T-helper 2 cell treated with Interferon-gamma antibody and Interleukin-4, amounts not matched to agents 5 μg/mL and 100 μg/mL, for 36 hours (primary cell): ENCODE results near the gene HSPA12B.

Experiments used
- DNase-seq: peaks from one replicate; pipeline ENCODE4 v3.0.0; 2021; ENCODE audit warnings: low spot score
- H3K27ac Mint-ChIP-seq: one replicate; pipeline ENCODE4 v1.8.0; 2021; ENCODE audit warnings: mild to moderate bottlenecking, mixed read lengths
- H3K27me3 Mint-ChIP-seq: one replicate; pipeline ENCODE4 v1.8.0; 2021; ENCODE audit warnings: low read depth, mixed read lengths
- H3K36me3 Mint-ChIP-seq: one replicate; pipeline ENCODE4 v1.8.0; 2021; ENCODE audit warnings: low read depth, mixed read lengths
- H3K4me1 Mint-ChIP-seq: one replicate; pipeline ENCODE4 v1.8.0; 2021; ENCODE audit warnings: low read depth, mixed read lengths
- H3K4me3 Mint-ChIP-seq: one replicate; pipeline ENCODE4 v1.8.0; 2022; ENCODE audit warnings: mild to moderate bottlenecking, moderate library complexity, mixed read lengths
- H3K9me3 Mint-ChIP-seq: one replicate; pipeline ENCODE4 v1.8.0; 2021; ENCODE audit warnings: mixed read lengths

The HSPA12B gene

GRCh38 chr20:3732327-3733118 lies at the start of gene HSPA12B:
HSPA12B (plus strand) TSS chr20:3732685; CDS start chr20:3738675, 5,990 bp downstream.
- Mint-ChIP-seq H3K9me3 (no peaks in the 10 kb centered on the region), H3K4me1 (no peaks in the 10 kb centered on the region), H3K27ac (no peak within 1 kb of the TSS), H3K4me3 (no peak within 1 kb of the TSS), H3K36me3 (no peaks in the 10 kb centered on the region), H3K27me3 (peaks cover 47% of the 10 kb centered on the region)
- no peak for DNase-seq

- Mint-ChIP-seq H3K27me3 (peaks cover 42% of the 10 kb centered on the region), H3K27ac (no peak overlapping the region), H3K36me3 (no peaks in the 10 kb centered on the region), H3K4me3 (no peak overlapping the region), H3K9me3 (no peaks in the 10 kb centered on the region), H3K4me1 (no peaks in the 10 kb centered on the region)
- no peak for DNase-seq
Measured at GRCh38 chr20:3685341-3685740, 47.1 kb upstream of the HSPA12B start.

GRCh38 chr20:3686421-3686820 lies 46.1 kb upstream of the HSPA12B start:
- no peaks in the 10 kb centered on the region for H3K4me1 Mint-ChIP-seq
- H3K36me3 Mint-ChIP-seq = no peaks in the 10 kb centered on the region
- H3K27ac Mint-ChIP-seq = no peak overlapping the region
- H3K4me3 Mint-ChIP-seq = no peak overlapping the region
- DNase-seq = no peak
- peaks cover 33% of the 10 kb centered on the region for H3K27me3 Mint-ChIP-seq
- H3K9me3 Mint-ChIP-seq = no peaks in the 10 kb centered on the region

- Mint-ChIP-seq H3K9me3 (no peaks in the 10 kb centered on the region), H3K4me3 (no peak overlapping the region), H3K27me3 (peaks cover 33% of the 10 kb centered on the region), H3K27ac (no peak overlapping the region), H3K4me1 (no peaks in the 10 kb centered on the region), H3K36me3 (no peaks in the 10 kb centered on the region)
- no peak for DNase-seq
Measured at GRCh38 chr20:3686867-3687321, 45.6 kb upstream of the HSPA12B start.

GRCh38 chr20:3687655-3688054 lies 44.8 kb upstream of the HSPA12B start:
- H3K27me3 Mint-ChIP-seq = peaks cover 28% of the 10 kb centered on the region
- H3K4me1 Mint-ChIP-seq = no peaks in the 10 kb centered on the region
- H3K4me3 Mint-ChIP-seq = no peak overlapping the region
- DNase-seq = no peak
- H3K36me3 Mint-ChIP-seq = no peaks in the 10 kb centered on the region
- no peak overlapping the region for H3K27ac Mint-ChIP-seq
- H3K9me3 Mint-ChIP-seq = no peaks in the 10 kb centered on the region

GRCh38 chr20:3689978-3690377 lies 42.5 kb upstream of the HSPA12B start:
- Mint-ChIP-seq H3K27me3 (peaks cover 11% of the 10 kb centered on the region), H3K27ac (no peak overlapping the region), H3K4me3 (no peak overlapping the region), H3K4me1 (no peaks in the 10 kb centered on the region), H3K9me3 (no peaks in the 10 kb centered on the region), H3K36me3 (no peaks in the 10 kb centered on the region)
- no peak for DNase-seq

- DNase-seq = no peak
- H3K4me1 Mint-ChIP-seq = no peaks in the 10 kb centered on the region
- H3K27me3 Mint-ChIP-seq = peaks cover 8% of the 10 kb centered on the region
- H3K4me3 Mint-ChIP-seq = no peak overlapping the region
- H3K27ac Mint-ChIP-seq = no peak overlapping the region
- H3K36me3 Mint-ChIP-seq = no peaks in the 10 kb centered on the region
- H3K9me3 Mint-ChIP-seq = no peaks in the 10 kb centered on the region
Measured at GRCh38 chr20:3690413-3690812, 42.1 kb upstream of the HSPA12B start.

- Mint-ChIP-seq H3K36me3 (no peaks in the 10 kb centered on the region), H3K4me1 (no peaks in the 10 kb centered on the region), H3K27ac (no peak overlapping the region), H3K4me3 (no peak overlapping the region), H3K27me3 (peaks cover 7% of the 10 kb centered on the region), H3K9me3 (no peaks in the 10 kb centered on the region)
- DNase-seq = no peak
Measured at GRCh38 chr20:3691306-3691705, 41.2 kb upstream of the HSPA12B start.

GRCh38 chr20:3691897-3692296 lies 40.6 kb upstream of the HSPA12B start:
- peaks cover 7% of the 10 kb centered on the region for H3K27me3 Mint-ChIP-seq

GRCh38 chr20:3692706-3693294 lies 39.7 kb upstream of the HSPA12B start:
- no peaks in the 10 kb centered on the region for H3K9me3 Mint-ChIP-seq
- H3K36me3 Mint-ChIP-seq = no peaks in the 10 kb centered on the region
- peaks cover 3% of the 10 kb centered on the region for H3K27me3 Mint-ChIP-seq
- no peak overlapping the region for H3K27ac Mint-ChIP-seq
- no peak for DNase-seq
- no peak overlapping the region for H3K4me3 Mint-ChIP-seq
- H3K4me1 Mint-ChIP-seq = no peaks in the 10 kb centered on the region

More at GRCh38 chr20:3691897-3692296, 40.6 kb upstream of the HSPA12B start:
- Mint-ChIP-seq H3K9me3 (no peaks in the 10 kb centered on the region), H3K27ac (no peak overlapping the region), H3K4me1 (no peaks in the 10 kb centered on the region), H3K36me3 (no peaks in the 10 kb centered on the region), H3K4me3 (no peak overlapping the region)
- no peak for DNase-seq

- H3K27ac Mint-ChIP-seq = no peak overlapping the region
- H3K4me3 Mint-ChIP-seq = no peak overlapping the region
- no peaks in the 10 kb centered on the region for H3K36me3 Mint-ChIP-seq
- H3K4me1 Mint-ChIP-seq = no peaks in the 10 kb centered on the region
- DNase-seq = no peak
- H3K9me3 Mint-ChIP-seq = no peaks in the 10 kb centered on the region
- H3K27me3 Mint-ChIP-seq = no peaks in the 10 kb centered on the region
Measured at GRCh38 chr20:3693376-3693775, 39.1 kb upstream of the HSPA12B start.

- no peaks in the 10 kb centered on the region for H3K4me1 Mint-ChIP-seq
- H3K27ac Mint-ChIP-seq = no peak overlapping the region
- H3K4me3 Mint-ChIP-seq = no peak overlapping the region
- no peaks in the 10 kb centered on the region for H3K9me3 Mint-ChIP-seq
- H3K36me3 Mint-ChIP-seq = no peaks in the 10 kb centered on the region
- H3K27me3 Mint-ChIP-seq = no peaks in the 10 kb centered on the region
- no peak for DNase-seq
Measured at GRCh38 chr20:3694864-3695263, 37.6 kb upstream of the HSPA12B start.

- Mint-ChIP-seq H3K27me3 (no peaks in the 10 kb centered on the region), H3K4me3 (no peak overlapping the region), H3K36me3 (no peaks in the 10 kb centered on the region), H3K9me3 (no peaks in the 10 kb centered on the region), H3K4me1 (no peaks in the 10 kb centered on the region), H3K27ac (no peak overlapping the region)
- DNase-seq = no peak
Measured at GRCh38 chr20:3696200-3696599, 36.3 kb upstream of the HSPA12B start.

GRCh38 chr20:3696745-3697587 lies 35.5 kb upstream of the HSPA12B start:
- H3K4me1 Mint-ChIP-seq = no peaks in the 10 kb centered on the region
- H3K9me3 Mint-ChIP-seq = no peaks in the 10 kb centered on the region
- no peaks in the 10 kb centered on the region for H3K27me3 Mint-ChIP-seq
- H3K36me3 Mint-ChIP-seq = no peaks in the 10 kb centered on the region
- no peak overlapping the region for H3K27ac Mint-ChIP-seq
- no peak overlapping the region for H3K4me3 Mint-ChIP-seq
- DNase-seq = no peak
